ENCODE results near the gene SYCE3.

Gene SYCE3

DNA sequence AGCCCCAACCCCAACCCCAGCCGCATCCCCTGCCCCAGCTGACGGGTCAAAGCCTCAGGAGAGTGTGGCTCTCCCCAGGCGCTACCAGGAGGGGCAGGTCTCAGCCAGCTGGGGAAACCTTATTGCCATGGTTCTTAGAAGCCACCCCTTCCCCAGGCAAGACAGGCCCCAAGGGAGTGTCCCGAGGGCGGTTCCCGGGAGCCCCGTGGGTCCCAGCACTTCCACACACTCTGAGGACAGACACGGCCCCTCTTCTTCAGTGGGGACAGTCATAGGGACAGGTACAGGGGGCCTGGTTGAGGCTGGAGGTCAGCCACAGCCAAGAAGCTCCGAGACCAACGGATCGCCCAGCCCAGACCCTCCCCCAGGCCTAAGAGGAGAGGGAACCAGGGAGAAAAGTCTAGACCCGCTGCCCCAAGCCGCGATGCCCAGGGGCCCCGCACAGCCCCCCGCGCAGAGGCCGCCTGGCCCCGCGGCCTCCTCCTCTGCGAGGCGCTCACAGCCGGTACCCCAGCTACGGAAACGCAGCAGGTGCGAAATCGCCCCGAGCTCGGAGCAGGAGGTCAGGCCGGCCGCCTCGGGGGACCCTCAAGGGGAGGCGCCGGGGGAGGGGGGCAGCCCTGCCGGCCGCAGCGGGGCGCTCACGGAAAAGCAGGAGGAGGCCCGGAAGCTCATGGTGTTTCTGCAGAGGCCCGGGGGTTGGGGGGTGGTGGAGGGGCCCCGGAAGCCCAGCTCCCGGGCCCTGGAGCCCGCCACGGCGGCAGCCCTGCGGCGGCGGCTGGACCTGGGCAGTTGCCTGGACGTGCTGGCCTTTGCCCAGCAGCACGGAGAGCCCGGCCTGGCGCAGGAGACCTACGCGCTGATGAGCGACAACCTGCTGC is 14.4 kb downstream of the SYCE3 start:
- DNase-seq: peak in 3 of 5 experiments; percentile 47 to 72 (median 47)

DNA sequence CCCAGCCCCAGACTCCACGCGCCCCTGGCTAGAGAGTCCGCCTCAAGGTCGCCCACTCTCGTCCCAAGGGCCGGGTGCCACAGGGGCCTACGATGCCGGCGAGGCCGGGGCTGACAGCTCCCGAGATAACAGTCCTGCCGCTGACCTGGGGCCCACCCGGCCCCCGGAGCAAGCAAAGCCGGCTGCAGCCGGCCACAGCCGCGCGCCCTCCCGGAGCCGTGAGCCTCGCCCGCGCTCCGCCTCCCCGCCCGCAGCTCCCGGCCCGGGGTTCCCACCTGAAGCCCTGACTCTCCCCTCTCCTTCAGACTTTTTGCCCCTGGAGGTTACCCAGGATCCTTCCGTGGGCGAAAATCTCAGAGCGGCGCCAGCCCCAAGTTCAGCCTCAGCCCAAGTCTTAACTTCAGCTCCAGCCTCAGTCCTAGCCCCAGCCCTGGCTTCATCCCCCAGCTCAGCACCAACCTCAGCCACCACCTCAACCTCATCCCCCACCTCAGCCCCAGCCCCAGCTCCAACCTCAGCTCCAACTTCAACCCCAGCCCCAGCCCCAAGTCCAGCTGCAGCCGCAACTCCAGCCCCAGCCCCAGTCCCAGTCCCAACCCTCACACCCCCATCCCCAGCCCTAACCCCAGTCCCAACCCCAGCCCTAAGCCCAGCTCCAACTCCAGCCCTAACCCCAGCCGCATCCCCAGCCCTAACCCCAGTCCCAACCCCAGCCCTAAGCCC is 15.3 kb downstream of the SYCE3 start:
- DNase-seq: no peak

DNA sequence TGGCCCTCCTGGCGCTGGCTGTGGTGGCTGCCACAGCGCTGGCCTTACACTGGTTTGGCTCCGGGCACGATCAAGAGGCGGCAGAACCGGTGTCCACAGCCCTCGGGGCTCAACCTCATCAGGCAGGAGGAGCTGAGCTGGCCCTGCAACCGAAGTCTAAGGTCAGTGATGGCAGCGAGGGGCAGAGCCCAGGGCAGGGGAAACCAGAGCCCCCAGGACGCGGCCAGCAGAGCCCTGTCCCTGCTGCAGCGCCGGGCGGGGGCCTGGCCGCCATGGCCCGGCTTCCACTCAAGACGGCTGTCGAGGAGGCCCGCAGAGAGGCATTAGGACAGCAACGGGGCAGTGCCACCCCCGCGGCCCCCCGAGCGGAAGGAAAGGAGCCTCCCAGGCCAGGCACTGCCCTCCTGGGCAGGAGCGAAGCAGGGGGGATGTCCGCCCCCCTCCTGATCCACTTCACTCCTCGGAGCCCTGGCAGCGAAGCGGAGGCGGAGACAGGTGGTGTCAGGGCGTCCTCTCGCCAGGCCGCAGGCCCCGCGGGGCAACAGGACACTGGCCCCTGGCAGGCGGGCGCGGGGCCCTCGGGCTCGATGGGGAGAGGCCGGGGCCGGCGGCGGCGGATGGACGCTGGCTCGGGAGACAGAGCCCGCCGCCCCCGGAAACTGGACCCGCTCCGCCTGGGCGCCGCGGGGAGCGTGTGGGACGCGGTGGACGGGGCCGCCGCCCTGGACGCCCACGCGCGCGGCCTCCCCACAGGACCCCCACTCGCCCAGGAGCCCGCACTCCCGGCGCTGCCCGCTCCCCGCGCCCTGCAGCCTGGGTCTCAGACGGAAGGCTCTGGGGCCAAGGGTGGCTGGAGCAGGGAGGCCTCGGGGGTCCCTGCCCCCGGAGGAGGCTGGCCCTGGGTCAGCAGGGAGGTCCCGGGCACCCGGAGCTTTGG is 16.1 kb downstream of the SYCE3 start:
- no peak for DNase-seq

DNA sequence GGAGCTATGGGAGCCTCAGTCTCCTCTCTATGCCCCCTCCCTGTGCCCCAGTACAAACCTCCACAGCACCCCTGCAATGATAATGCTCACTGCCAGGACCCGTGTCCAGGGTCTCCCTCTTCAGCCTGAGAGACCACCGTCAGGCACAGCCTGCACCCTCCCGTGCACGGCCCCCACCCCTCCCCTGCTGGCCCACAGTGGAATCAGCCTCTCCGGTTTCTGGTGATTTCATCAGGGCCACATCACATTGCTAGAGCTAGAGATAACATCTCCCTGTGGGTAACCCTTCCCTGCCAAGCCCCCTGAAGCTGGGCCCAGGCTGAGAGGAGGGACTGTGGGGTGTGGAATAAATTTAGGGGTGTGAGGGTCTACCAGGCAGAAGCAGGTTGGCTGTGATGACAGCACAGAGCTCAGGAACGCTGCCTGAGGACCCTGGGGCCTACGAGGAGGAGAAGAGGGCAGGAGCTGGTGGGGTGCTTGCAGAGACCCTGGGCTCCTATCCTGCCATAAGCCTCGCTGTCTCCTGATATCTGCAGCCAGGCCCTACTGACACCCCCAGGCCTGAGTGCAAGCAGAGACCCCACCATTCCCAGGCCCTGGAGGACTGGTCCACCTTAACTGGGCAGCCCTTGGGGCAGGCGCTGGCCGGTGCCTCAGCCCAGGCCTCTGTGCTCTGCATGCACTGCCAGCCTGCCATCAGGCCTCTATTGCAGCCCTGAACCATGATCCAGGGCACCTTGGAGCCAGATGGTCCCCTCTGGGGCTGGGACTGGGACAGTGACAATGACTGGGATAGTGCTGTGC is 17.0 kb downstream of the SYCE3 start, which contains the start of gene KLHDC7B:
TSS of gene KLHDC7B (plus strand) at position 378 of the 804 bp plus-strand sequence. CDS start at position 723, 345 bp downstream.
- peak in 1 of 5 experiments; percentile 76 for DNase-seq

DNA sequence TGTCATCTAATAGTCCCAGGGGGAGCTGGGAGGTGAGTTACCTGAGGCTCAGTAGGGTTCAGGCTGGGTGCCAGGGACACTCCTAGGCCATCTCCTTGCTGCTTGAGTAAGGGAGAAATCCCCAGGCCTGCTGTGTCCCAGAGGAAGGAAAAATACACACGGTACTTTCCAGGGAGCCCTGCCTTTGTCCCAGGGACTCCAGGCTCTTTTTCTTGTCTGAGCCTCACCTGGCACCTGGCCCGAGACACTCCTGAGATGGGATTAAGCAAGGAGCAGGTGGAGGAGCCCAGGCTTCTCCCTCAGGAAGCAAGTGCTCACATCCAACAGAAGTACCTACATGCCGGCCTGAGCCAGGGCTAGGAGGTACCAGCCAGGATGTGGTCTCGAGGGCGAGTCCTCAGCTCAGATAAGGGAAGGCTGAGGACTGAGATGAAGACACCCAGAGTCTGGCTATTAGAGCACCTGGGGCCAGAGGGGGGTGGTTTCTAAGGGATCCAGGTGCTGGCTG is 17.9 kb downstream of the SYCE3 start:
- peak in 1 of 5 experiments; percentile 83 for DNase-seq

DNA sequence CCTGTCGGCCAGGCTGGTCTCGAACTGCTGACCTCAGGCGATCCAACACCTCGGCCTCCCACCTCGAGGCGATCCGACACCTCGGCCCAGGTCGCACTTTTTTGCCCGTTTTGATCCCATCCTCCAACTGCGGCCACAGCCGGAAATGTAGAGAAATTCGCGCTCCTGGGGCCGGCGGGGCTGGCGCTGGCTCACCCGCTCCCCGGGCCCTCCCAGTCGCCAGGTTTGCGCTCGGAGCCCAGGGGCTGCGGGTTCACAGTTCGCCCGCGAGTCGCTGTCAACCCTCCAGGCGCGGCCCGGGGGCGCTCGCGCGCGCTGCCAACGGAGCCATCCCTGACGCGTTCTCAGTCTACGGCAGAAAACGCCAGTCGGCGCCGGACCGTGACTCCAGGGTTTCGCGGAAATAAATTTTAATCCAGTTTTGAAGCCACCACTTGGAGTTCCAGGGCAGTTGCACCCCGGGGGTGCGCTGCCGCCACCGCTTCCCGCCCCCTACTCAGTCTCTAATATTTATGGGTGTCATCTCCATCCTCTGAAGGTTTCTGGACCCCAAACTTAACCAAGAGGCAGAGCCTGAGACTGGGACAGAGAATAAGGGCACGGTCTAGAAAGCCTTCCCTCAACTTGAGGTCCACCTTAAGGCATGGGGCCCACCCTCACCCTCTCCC is 18.5 kb downstream of the SYCE3 start:
- DNase-seq: peak; percentile 58 to 83 (median 75)

DNA sequence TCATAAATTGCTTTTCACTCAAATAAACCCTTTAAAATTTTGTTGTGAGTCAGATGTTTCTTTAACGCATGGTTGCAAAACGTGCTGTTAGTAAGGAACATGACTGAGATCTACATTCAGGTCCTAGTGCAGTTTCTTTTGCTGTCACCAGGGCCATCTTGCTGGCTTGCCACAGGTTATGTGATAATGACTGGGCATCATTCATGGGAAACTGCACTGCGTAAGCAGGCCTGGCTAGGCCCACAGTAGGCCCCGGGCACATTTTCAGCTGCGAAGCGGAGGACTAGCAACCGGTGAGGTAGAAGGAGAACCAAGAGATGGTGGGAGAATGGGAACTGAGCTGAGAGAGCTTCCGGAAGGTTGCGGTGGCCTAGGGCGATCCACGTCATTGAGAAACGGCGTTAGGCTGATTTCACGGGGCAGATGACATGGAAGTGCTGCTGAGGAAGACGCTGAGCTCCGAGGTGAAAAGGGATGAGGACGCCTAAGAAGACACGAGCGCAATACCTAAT is 20.2 kb downstream of the SYCE3 start:
- peak in 1 of 5 experiments; percentile 91 for DNase-seq

DNA sequence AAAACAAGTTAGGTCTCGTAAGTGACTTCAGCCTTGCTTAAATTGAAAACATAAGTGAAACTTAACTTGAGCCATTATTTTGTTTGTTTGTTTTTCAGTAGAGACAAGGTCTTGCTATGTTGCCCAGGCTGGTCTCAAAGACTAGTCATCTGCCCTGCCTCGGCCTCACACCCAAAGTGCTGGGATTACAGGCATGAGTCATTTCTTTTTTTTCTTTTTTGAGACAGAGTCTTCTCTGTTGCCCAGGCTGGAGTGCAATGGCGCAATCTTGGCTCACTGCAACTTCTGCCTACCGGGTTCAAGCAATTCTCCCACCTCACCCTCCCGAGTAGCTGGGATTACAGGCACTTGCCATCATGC is 21.1 kb downstream of the SYCE3 start:
- DNase-seq: peak in 1 of 5 experiments; percentile 70

DNA sequence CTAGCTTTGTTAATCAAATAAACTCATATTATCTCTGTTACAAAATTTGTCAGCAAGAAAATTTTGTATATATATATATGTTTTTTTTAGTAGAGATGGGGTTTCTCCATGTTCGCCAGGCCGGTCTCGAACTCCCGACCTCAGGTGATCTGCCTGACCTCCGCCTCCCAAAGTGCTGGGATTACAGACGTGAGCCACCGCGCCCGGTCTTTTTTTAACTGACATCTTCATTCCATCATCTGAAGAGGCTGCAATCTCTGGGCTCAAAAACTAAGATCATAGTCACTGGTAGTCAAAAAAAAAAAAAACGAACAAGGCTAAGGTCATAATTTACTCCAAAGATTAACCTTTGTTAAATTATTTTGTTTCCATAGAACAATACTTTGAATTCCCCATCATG is 22.3 kb downstream of the SYCE3 start:
- DNase-seq: no peak

DNA sequence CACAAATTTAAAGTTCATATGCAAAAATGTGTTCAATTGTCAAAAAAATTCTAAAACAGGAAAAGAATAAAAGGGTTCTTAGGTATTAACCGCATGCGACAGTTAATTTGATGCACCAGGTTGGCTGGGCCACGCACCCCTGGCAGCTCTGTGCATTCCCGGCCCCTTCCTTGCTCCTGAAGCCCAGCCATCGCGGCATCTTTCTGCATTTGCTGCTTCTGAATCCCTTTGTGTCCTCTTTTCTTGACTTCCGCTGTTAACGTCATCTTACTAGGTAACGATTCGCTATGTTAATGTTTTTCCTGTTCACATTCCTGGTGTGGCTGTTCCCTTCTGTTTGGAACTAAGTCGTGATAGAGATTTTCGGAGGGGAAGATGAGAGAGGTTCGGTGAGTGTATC is 25.0 kb downstream of the SYCE3 start:
- no peak for DNase-seq

DNA sequence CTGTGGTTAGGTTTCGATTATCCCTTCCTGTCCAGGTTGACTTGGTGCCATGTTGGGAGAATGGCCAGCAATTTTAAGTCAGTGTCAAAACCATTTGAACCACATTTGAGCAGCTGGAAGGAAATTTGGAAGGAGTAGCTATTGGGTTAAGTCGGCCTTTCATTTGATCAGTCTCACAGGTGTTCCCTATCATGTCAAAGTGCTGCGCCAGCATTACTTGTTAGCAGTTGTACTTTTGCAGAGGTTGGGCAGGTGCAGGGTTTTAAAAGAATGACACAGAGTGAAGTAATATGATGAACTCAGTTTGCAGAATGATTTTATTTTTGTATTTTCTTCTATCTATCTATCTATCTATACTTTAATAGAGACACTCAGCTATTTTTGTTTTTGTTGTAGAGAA is 26.5 kb downstream of the SYCE3 start:
- no peak for DNase-seq

DNA sequence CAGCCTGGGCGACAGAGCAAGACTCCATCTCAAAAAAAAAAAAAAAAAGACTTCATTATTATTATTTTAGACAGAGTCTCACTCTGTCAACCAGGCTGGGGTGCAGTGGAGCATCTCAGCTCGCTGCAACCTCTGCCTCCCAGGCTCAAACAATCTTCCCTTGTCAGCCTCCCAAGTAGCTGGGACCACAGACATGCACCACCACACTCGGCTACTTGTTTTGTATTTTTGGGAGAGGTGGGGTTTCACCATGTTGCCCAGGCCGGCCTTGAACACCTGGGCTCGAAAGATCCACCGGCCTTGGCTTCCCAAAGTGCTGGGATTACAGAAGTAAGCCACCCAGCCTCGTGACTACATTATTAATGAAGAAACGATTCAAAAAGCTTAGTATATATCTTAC is 27.6 kb downstream of the SYCE3 start:
- no peak for DNase-seq

DNA sequence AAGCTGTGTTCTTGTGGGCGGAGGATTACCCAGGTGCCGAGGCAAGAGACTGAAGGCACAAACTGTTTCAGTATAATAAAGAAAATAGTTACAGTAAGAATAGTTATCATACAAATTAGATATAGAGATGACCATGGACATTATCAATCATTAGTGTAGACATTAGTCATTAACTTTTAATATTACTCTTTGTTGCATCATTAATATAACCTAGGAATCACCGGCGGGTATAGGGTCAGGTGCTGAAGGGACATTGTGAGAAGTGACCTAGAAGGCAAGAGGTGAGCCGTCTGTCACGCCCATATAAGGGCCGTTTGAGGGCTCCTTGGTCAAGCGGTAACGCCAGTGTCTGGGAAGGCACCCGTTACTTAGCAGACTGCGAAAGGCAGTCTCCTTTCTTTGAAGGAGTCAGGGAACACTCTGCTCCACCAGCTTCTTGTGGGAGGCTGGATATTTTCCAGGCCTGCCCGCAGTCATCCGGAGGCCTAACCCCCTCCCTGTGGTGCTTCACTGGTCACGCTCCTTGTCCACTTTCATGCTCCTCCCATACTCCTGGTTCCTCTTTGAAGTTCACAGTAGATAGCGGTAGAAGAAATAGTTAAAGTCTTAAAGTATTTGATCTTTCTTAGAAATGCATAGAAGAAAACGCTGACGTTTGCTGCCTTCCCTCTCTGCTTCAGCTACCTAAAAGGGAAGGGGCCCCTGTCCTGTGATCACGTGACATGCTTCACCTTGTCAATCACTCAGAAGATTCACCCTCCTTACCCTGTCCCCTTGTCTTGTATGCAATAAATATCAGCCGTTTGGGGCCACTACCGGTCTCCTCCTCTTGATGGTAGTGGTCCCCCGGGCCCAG is 28.6 kb downstream of the SYCE3 start:
- peak in 1 of 5 experiments; percentile 18 for DNase-seq

DNA sequence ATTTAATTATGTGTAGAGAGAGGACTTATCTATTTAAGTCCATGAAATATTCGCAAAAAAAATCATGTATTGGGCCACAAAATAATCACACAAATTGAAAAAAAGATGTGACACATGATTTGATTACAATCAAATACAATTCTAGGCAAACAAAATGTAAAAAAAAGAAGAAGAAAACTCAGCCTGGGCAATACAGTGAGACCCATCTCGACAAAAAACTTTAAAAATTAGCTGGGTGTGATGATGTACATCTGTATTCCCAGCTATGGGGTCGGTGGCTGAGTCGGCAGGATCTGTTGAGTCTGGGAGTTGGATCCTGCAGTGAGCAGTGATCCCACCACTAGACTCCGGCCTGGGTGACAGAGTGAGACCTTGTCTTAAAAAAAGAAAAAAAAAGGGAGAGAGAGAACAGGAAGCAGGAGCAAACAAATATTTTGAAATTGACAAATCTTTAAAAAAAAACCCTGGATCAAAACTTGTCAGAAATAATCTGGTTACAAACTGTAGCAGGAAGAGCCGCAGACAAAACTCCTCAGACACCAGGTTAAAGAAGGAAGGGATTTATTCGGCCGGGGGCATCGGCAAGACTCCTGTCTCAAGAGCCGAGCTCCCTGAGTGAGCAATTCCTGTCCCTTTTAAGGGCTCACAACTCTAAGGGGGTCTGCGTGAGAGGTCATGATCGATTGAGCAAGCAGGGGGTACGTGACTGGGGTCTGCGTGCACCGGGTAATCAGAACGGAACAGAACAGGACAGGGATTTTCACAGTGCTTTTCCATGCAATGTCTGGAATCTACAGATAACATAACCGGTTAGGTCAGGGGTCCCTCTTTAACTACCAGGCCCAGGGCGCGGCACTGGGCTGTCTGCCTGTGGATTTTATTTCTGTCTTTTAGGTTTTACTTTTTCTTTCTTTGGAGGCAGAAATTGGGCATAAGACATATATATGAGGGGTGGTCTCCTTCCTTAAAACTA is 29.6 kb downstream of the SYCE3 start:
- DNase-seq: no peak

DNA sequence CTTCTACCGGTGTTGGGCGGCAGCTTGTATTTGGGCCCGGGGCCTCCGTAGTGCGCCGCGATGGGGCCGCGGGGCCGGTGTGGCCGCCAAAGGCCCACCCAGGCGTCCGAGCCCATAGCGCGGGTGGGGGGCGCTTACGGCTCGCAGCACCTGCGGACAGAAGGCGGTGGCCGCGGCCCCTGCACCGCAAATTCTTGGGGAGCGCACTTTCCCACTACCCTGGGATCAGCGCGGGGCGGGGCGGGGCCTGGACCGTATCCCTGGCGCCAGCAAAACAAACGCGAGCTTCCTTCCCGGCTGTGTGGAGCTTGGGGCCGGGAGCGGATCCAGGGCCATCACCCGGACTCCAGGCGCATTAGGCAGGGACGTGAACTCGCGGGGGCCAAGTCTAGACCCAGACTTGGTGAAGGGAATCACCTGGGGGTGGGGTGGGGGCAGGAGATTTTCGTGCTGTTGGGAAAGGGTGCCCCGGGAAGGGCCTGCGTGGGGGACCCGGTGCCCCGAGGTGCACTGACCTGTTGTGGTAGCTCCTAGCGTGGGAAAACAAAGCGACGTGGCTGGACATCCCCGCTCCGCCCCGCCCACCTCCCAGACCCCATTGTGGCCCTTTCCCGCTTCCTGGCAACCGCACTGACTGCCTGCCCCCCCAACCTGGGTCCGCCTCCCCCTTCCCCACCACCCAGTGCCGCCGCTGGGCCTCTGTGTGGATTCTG is 30.6 kb downstream of the SYCE3 start:
- DNase-seq: peak in 1 of 5 experiments; percentile 13

DNA sequence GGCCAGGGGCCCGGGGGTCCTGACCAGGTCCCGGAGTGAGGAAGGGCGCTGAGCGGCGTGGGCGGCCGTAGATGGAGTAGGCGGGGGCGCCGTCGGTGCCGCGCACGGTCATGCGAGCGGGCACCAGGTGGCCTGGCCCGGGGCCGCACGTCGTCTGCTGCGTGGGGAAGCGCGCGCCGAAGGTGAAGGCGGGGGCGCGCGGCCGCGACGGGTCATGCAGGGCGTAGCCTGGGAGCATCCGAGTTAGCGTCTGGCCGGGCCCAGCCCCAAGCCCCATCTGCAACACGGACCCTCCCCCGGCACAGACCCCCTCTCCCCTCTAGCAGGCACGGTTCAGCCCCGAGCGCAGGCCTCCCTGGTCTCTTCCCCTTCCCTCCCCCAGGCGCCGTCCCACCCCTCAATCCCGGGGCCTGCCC is 31.2 kb downstream of the SYCE3 start:
- peak in 4 of 5 experiments; percentile 46 to 87 (median 56) for DNase-seq

DNA sequence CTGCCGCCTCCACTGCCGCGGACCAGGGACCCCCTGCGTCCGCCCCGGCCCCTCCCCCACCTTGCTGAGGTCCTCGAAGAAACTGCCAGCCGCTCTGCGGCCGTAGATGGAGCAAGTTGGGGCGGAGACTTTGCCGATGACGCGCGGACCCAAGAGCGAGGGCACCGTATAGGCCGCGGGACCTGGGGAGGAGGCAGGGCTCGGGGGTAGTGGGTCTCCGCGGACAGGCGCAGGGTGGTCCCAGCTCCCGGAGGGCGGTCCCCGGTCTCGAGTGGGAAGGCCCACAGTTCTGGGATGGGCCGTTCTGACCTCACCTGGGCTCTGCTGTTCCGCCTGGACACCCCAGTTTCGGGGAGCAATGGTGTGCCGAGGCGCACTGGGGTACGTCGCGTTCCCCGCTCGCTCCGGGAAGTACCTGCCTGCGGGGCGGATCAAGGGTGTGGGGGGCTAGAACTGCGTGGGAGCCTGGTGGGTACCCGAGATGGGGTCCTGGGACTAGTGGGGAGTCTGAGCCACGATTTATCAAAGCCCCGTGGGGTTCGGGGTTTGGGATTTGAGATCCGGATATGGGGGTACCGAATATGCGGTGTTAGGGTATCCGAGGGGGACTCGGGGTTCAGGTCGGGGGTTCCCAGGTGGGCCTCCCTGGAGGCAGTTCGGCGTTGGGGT is 31.7 kb downstream of the SYCE3 start:
- peak; percentile 44 to 93 (median 69) for DNase-seq

Measured in T-helper 2 cell (primary cell).